Thyroid gland (tissue), 4 donors: ENCODE data around the gene FMN1. TPM values are rescaled to one million over a fixed set of nuclear protein-coding genes. Genes with fewer than 3 reads are reported as not detected.

ENCODE experiments used
- DNase-seq, 2 donors: peaks; one replicate each; pipeline ENCODE4 v3.0.0-alpha.2; 2019
- H3K27ac ChIP-seq, 3 donors: fragments of 200-600 bp; sonication (generic); 1 replicate in 2 of 3; 2 replicates in 1 of 3; pipeline ENCODE4 v1.5.1; 2016 to 2019; ENCODE audit warnings: mild to moderate bottlenecking in 1 of 3, moderate library complexity in 1 of 3
- H3K27me3 ChIP-seq: fragments of 200-600 bp; sonication (generic); one replicate; pipeline ENCODE4 v1.5.1; 2019
- H3K36me3 ChIP-seq, 2 donors: fragments of 200-600 bp; sonication (generic); one replicate each; pipeline ENCODE4 v1.5.1; 2016 to 2019
- H3K4me1 ChIP-seq, 2 donors: fragments of 200-600 bp; sonication (generic); one replicate each; pipeline ENCODE4 v1.5.1; 2017 to 2019
- H3K4me3 ChIP-seq, 3 donors: fragments of 200-600 bp; sonication (generic); replicated peaks in 1 of 3; 1 replicate in 2 of 3; 2 replicates in 1 of 3; pipeline ENCODE4 v1.5.1; 2016; ENCODE audit warnings: mild to moderate bottlenecking in 1 of 3
- H3K9me3 ChIP-seq: fragments of 200-600 bp; sonication (generic); one replicate; pipeline ENCODE4 v1.5.1; 2017
- CTCF ChIP-seq, 6 experiments: fragments of 200-600 bp in 3 of 6; fragments of 450-650 bp in 3 of 6; sonication (generic) in 3 of 6; IDR thresholded peaks; one replicate each; pipeline ENCODE4 v1.5.1; 2016 to 2019; ENCODE audit warnings: antibody characterized with exemption in 6 of 6, mild to moderate bottlenecking in 2 of 6, inconsistent platforms in 1 of 6, moderate library complexity in 1 of 6
- POLR2A ChIP-seq, 2 donors: fragments of 450-650 bp; IDR thresholded peaks; one replicate each; pipeline ENCODE4 v1.6.1; 2017; ENCODE audit warnings: antibody characterized with exemption in 2 of 2, mild to moderate bottlenecking in 2 of 2, moderate library complexity in 1 of 2
- WGBS, 2 donors: methylation state at CpG; one replicate each; pipeline ENCODE4 v1.1.5; 2017; 5-methylcytosine and 5-hydroxymethylcytosine counted together
- intact Hi-C: fragments of 100-400 bp; cut with DNase I; formaldehyde crosslinking; loops from one replicate; pipeline ENCODE4 v1.15.1; 2023
- total RNA-seq, 4 donors: library from RNA; depleted of rRNA; stranded (reverse); fragments of >200 nt; gene quantifications; one replicate each; pipeline ENCODE4 v1.2.3, GENCODE V29; 2016

FMN1 gene
- total RNA-seq, 4 donors from 2014 or later, result 13.8 to 28.3 (median 22.5) TPM

- WGBS, 2 donors, result 92 to 96% methylated on average over 3 of the region's 3 CpGs
- DNase-seq, result no peak
- Histone ChIP-seq H3K27ac (no peak overlapping the region), H3K9me3 (no peaks in the 10 kb centered on the region), H3K36me3 (no peaks in the 10 kb centered on the region), H3K4me3 (no peak overlapping the region), H3K27me3 (no peaks in the 10 kb centered on the region), H3K4me1 (no peaks in the 10 kb centered on the region)
- intact Hi-C loops, result no loop called here
- no peak for TF ChIP-seq CTCF (IDR thresholded peaks at IDR 0.05)
- TF ChIP-seq POLR2A (IDR thresholded peaks at IDR 0.05), result no peak
Observed at GRCh38 chr15:33163816-33164215, 30.7 kb downstream of the FMN1 start.

- H3K27me3 ChIP-seq, result no peaks in the 10 kb centered on the region
- TF ChIP-seq POLR2A (IDR thresholded peaks at IDR 0.05) (no peak), CTCF (IDR thresholded peaks at IDR 0.05) (no peak)
- H3K9me3 ChIP-seq, result no peaks in the 10 kb centered on the region
- 95 to 98% methylated on average over 3 of the region's 3 CpGs for WGBS, 2 donors
- no peak for DNase-seq
- no peaks in the 10 kb centered on the region for H3K36me3 ChIP-seq
- no peak overlapping the region for H3K4me3 ChIP-seq
- no peak overlapping the region for H3K27ac ChIP-seq
- intact Hi-C loops, result no loop called here
- no peaks in the 10 kb centered on the region for H3K4me1 ChIP-seq
Observed at GRCh38 chr15:33161209-33161608, 33.3 kb downstream of the FMN1 start.

- intact Hi-C loops, result no loop called here
- Histone ChIP-seq H3K4me3 (no peak overlapping the region), H3K9me3 (no peaks in the 10 kb centered on the region), H3K36me3 (no peaks in the 10 kb centered on the region), H3K27ac (no peak overlapping the region), H3K4me1 (no peaks in the 10 kb centered on the region), H3K27me3 (no peaks in the 10 kb centered on the region)
- 72 to 81% methylated on average over 5 of the region's 5 CpGs for WGBS, 2 donors
- TF ChIP-seq POLR2A (IDR thresholded peaks at IDR 0.05) (no peak), CTCF (IDR thresholded peaks at IDR 0.05) (no peak)
- no peak for DNase-seq
Observed at GRCh38 chr15:33160581-33161165, 33.8 kb downstream of the FMN1 start.

DNA sequence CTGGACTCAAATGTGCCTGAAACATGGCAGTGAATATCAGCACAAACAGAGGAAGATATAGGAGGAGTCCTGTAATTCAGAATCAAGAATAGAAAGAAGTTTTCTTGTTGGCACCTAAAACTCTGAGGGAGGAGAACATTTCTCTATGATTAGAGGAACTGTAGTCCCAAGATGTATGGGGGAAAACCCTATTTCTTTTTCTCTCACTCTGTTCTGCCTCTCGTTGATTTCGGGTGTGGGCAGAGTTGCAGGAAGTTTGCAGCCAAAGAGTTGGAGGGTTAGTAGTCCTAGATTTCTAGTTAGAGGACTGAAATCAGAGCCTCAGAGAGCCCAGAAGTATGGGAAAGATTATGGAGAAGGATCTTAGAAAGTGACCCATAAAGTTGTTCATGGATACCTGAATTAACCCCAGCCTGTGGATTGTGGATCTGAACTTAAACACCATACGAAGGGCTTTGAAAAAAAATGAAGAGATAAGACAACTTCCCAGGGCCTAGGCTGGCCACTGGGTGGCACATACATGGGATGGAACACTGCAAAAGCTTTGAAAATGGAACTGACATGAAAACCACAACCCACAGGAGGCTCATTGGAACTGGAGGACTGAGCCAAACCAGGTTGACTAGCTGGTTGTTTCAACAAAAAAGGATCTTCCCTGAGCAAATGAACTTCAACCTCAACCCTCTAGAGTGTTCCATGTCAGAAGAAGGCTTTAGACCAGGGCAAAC, 34.6 kb downstream of the FMN1 start:
- Histone ChIP-seq H3K4me3 (no peak overlapping the region), H3K4me1 (no peaks in the 10 kb centered on the region), H3K36me3 (no peaks in the 10 kb centered on the region), H3K27me3 (no peaks in the 10 kb centered on the region), H3K9me3 (no peaks in the 10 kb centered on the region), H3K27ac (no peak overlapping the region)
- TF ChIP-seq CTCF (IDR thresholded peaks at IDR 0.05), result no peak
- TF ChIP-seq POLR2A (IDR thresholded peaks at IDR 0.05), result no peak
- DNase-seq, result no peak
- 81 to 87% methylated on average over 3 of the region's 3 CpGs for WGBS, 2 donors
- intact Hi-C loops, result no loop called here

GRCh38 chr15:33158366-33158765, 36.1 kb downstream of the FMN1 start:
- no peaks in the 10 kb centered on the region for H3K9me3 ChIP-seq
- 79 to 83% methylated on average over 1 of the region's 1 CpG for WGBS, 2 donors
- no peaks in the 10 kb centered on the region for H3K4me1 ChIP-seq
- no peak overlapping the region for H3K27ac ChIP-seq
- no peaks in the 10 kb centered on the region for H3K36me3 ChIP-seq
- intact Hi-C loops, result no loop called here
- no peaks in the 10 kb centered on the region for H3K27me3 ChIP-seq
- DNase-seq, result no peak
- H3K4me3 ChIP-seq, result no peak overlapping the region
- TF ChIP-seq POLR2A (IDR thresholded peaks at IDR 0.05), result no peak
- TF ChIP-seq CTCF (IDR thresholded peaks at IDR 0.05), result no peak
